ENCODE results near the gene TBC1D2. TPM values are rescaled to one million over a fixed set of nuclear protein-coding genes. Genes with fewer than 3 reads are reported as not detected.

Gene TBC1D2
- total and polyA plus RNA-seq, 2 experiments from 2014 or later: 3.7 to 6.8 TPM

Small RNA genes lying within 50 kb of the gene (microRNA-seq; reads per million reads assigned to microRNA genes)
- gene MIR6854: not detected

Small RNA genes lying within 50 kb of the gene (small RNA-seq; reads per million reads assigned to genes)
- gene MIR6854 (ENCODE audit: low replicate concordance): not detected

Other genes with a start within 250 kb of the TBC1D2 start
- 67.3 and 68.6 TPM in 2 replicates for gene NANS, start 198.9 kb downstream of the TBC1D2 start, total RNA-seq (2014; rRNA removed; shearing (Covaris generic))
- gene NANS, start 198.9 kb downstream of the TBC1D2 start, polyA plus RNA-seq (2016; fragmentation: Nextera tagmentation; extraction: Ambion mirVana): 72.8 and 77.4 TPM in 2 replicates
- 17.4 and 25.3 TPM in 2 replicates for gene TRIM14, start 136.4 kb downstream of the TBC1D2 start, total RNA-seq (2014; rRNA removed; shearing (Covaris generic))
- 14.9 and 17.2 TPM in 2 replicates for gene TRIM14, start 136.4 kb downstream of the TBC1D2 start, polyA plus RNA-seq (2016; fragmentation: Nextera tagmentation; extraction: Ambion mirVana)
- 26.9 and 27.6 TPM in 2 replicates for gene CORO2A, start 63.0 kb downstream of the TBC1D2 start, total RNA-seq (2014; rRNA removed; shearing (Covaris generic))
- gene CORO2A, start 63.0 kb downstream of the TBC1D2 start, polyA plus RNA-seq (2016; fragmentation: Nextera tagmentation; extraction: Ambion mirVana): 12.9 TPM in 2 replicates